ENCODE measurements around the gene KCNAB2.

The KCNAB2 gene

DNA sequence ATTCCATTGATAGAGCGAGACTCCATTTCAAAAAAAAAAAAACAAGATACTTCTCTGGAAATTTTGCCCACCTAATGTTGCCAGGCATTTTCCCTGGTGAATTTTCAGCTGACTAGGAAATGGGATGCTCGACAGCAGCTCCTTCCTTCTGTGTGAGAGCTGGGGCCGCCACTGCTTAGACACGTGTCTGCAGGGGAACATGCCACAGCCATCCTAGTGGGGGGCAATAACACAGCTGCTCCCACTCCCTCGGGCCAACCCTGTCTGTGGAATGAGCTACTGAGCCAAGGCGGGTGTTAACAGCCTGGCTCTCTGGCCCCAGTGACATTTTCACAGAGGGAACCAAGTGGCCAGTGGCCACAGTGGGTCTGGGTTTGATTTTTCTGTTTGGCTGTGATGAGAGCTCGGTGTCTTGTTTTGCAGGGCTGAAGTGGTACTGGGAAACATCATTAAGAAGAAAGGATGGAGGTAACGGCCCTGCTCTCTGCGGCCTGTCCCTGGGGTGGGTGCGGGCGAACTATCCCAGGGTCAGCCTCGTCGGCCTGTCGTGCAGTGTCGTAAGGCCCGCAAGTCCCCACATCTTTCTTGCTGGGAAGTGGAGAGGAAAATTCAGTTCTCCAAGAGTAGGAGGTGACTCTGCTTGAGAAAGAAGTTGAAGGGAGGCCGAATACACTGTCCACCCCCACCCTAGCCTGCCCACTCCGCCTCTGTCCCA is 39.2 kb downstream of the KCNAB2 start:
- no peak for DNase-seq

DNA sequence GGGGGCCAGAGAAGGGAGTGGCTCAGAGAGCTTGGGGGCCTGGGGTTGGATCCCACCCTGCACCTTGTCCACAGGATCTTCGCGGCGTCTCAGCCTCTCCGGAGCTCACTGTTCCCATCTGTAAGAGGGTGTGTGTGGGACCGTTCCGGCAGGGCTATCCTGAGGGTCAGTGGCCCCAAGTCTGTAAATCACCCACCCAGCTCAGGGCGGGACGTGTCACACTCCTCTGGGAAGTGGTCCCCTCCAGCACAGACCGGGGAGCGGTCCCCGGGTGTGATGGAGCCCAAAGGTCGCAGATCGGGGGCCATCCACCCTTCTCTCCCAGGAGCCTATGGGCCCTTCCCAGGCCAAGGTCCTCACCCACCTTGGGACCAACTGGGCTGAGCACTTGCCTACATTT is 40.0 kb downstream of the KCNAB2 start:
- no peak for DNase-seq

DNA sequence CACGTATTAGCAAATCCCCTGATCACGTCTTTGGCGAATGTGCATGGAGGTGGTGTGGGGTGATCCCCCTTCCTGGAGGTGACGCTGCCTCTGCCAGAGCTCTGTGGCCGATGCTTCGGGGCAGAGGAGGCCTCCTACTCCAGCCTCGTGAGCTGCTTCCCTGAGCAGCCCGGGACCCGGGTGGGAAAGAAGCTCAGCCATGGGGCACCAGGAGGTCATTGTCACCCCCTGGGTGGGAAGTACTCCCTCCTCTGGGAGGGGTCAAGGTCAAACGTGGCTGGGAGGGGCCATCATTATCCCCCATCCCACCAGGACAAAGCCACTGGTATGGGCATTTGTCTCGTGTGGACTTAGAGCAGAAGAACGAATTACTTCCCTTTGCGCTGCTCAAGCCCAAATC is 40.7 kb downstream of the KCNAB2 start:
- no peak for DNase-seq

DNA sequence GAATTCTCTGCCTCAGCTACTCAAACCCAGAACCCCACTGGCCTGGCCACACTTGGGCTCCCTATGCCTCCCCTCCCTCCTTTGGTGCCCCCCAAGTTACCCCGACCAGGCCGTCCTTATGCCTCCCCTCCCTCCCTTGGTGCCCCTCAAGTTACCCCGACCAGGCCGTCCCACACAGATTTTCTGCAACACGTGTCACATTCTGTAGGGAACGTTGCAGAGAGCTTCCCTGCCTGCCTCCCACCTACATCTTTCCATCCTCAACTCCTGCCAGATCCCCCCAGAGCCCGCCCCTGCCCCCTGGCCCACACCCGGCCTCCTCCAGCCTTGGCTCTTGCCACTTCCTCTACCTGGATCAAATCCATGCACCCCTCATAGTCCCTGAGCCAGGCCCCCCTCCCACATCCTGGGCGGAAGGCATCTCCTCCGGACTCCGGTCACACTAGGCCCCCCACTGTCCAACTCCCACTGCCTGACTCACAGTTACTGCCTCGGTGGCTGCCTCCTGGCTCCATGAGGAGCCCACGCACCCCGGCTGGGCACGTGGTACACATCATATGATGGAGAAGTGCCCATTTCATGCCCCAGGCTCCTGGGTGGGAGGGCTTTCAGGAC is 41.2 kb downstream of the KCNAB2 start:
- DNase-seq = no peak

DNA sequence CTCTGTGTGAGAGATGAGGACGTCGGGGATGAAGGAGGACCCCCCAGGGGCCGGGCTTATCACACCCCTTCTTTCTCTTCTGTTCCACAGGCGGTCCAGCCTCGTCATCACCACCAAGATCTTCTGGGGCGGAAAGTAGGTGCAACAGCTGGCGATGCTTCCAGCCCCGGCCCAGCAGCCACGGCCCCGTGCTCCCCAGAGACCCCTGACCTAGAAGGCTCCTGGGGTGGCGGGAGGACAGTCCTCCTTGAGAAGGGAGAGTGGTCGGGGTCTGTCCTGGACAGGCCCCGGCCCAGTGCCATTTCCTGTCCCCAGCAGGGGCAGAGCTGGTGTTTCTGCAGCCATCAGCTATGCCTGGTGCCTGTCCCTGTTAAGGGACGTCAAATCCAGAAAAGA is 41.7 kb downstream of the KCNAB2 start:
- no peak for DNase-seq

DNA sequence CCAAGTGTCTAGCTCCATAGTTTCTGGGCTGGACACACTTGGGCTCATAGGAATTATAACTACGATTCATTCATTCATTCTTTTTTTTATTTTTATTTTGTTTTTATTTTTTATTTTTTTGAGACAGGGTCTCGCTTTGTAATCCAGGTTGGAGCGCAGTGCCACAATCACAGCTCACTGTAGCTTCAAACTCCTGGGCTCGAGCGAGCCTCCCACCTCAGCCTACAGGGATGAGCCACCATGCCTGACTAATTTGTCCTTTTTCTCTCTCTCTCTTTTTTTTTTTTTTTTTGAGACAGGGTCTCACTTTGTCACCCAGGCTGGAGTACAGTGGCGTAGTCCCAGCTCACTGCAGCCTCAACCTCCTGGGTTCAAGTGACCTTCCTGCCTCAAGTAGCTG is 42.3 kb downstream of the KCNAB2 start:
- DNase-seq = no peak

DNA sequence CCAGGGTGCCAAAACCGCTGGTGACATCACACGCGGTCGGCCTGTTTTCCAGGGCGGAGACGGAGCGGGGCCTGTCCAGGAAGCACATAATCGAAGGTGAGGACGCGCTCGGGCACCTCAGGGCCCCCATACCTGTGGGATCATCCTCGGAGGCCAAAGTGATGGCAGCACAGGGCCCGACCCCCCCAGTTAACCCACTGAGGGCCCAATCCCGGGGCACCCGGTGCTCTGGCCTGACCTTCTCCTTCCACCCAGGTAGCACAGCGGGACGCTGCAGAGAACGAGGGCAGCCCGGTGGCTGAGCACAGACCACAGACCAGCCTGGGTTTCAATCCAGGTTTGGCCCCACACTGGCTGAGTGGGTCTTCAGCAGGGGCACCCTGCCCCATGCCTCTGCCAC is 43.3 kb downstream of the KCNAB2 start:
- no peak for DNase-seq

DNA sequence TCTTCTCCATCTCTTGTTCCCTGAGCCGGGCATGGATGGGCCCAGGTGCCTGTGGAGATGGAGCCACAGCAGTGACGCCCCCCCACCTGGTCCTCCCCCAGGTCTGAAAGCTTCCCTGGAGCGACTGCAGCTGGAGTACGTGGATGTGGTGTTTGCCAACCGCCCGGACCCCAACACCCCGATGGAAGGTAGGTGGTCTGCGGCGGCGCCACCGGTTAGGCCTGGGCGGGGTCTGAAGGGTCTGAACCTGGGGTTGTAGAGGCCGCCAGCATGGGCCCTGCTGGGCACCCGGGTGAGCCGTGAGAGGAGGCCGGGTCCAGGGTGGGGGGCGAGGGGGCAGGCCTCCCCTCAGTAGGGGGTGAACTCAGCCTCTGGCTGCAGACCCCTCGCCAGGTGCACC is 44.6 kb downstream of the KCNAB2 start:
- no peak for DNase-seq

DNA sequence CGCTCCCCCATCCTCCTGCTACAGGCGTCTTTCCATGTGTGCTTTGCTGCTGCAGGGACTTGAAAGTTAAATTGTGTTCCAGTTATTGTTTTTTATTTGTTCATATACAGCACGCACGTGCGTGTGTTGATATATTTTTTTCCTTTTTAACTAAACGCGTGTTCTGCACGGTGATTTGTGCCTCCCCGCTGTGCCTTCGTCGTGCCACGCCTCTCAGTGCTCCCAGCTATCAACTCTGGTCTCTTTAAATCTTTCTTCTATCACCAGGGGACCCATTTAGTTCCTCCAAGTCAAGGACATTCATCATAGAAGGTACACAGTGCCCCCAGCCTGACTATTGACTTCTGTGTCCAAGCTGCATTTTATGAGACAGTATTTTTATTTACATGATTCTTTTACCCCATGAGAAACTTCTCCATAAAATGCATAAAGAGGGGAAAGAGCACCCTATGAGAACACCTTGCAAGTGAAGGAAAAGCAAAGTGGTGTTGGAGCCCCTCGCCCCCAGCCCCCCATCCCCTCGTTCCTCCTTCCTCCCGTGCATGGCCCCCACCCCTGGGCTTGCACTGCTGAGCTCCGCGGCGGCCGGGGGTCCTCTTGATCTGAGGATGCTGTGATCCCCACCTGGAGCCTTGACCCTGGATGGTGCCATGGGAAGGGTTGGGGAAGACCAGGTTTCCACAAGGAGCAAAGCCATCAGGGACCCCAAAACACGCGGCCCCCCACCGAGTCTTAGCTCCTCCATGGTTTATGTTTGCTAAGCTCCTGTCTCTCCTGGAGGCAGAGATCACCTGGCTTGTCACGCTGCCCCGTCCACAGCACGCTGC is 45.5 kb downstream of the KCNAB2 start:
- no peak for DNase-seq

DNA sequence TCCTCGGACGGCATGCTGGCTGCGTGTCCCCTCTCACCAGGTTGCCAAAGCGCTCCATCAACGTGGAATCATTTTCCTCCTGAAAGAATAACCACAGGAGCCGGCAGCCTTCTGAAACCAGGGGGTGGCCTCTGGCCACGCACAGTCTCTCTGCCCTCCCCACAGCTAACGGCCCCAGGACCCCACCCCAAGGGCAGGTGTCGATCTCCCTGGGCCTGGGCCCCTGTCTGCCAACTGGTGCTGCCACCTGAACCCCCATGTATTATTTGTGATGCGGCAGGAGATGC is 46.1 kb downstream of the KCNAB2 start:
- no peak for DNase-seq

DNA sequence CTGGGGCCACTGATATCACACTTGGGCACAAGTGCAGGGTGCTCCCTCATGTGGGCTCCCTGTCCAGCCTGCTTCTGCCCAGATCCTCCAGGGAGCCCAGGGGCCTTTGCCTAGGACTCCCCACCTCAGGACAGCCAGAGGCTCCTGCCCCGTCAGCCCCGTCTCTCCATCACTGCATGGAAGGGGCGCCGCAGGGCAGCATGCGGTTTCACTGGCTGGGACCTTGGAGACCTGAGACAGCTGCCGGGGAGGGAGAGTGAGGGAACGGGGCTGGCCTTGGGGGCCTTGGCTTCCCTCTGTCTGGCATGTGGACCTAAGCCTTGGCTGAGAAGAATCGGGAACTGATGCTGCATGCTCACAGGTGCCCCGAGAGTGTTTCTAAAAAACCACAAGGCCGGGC is 46.5 kb downstream of the KCNAB2 start:
- no peak for DNase-seq

DNA sequence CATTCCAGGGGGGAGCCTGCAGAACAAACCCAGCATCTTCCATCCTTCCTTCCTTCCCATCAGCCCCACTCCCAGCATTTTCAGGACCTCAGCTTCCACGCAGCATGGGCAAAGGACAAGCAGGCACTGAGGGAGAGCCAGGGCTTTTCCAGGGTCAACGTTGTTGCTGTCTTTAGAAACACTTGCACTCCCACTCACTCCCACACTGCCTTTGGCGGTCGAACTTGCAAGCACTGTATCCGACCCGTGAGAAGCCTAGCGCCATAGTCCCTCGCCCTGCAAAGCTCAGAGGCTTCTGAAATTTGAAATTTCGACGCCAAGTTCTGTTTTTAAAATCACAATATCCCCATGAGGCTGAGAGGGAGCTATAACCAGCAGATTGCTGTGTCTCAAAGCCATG is 47.4 kb downstream of the KCNAB2 start:
- DNase-seq = no peak

DNA sequence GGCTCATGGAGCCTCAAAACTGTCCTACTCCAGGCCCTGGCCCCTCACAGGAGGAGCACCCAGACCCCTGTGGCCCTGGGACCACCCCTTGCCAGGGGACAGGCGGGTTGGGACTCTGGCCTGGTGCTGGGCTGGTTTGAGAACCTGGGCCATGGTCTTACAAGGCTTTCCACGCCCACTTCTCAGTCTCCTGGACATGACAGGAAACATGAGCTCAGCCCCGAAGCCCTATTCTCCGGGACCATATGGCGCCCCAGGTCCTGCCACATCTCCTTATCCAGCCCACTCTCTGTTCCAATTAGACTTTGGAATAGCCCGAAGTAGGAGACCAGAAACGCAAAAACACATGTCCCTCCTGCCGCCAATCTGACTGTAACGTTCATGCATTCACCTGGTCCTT is 47.9 kb downstream of the KCNAB2 start:
- no peak for DNase-seq

DNA sequence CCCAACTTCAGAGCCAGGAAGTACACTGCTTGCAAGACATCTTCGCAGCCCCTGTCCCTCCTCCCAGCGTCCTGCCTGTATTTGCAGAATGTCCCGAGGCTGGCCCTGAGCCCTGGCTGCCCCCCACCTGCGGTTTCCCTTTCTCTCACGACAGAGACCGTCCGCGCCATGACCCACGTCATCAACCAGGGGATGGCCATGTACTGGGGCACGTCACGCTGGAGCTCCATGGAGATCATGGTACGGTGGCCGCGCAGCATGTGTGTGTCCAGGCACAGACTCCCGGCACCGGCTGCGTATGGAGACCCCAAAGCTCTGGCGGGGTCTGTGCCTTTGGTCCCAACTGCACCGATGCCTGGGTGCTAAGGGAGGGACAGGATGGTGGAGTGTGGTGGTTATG is 48.6 kb downstream of the KCNAB2 start:
- no peak for DNase-seq

DNA sequence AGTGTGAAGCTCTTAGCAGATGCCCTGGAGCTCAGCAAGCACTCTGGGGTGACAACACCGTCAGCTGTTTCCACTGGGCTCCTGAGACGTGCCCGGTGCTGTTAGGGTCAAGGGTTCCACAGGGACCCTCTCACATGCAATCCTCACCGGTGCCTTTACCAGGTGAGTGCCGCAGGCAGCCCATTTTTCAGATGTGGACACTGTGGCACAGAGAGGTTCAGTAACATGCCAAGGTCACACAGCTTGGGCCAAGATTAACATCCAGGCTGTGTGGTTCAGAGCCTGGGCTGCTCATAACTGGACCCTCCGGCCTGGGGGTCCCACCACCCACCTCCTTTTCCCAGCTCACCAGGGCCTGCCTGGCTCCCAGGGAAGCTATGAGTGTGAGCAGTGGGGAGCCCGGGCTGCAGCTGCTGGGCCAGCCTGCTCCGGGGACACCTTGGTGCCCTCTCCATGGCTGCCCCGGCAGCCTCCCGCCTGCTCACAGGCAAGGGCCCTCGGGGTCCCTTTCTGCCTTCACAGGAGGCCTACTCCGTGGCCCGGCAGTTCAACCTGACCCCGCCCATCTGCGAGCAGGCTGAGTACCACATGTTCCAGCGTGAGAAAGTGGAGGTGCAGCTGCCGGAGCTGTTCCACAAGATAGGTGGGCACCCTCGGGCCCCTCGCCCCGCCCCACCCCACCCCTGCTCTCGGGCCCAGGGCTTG is 49.3 kb downstream of the KCNAB2 start:
- no peak for DNase-seq

DNA sequence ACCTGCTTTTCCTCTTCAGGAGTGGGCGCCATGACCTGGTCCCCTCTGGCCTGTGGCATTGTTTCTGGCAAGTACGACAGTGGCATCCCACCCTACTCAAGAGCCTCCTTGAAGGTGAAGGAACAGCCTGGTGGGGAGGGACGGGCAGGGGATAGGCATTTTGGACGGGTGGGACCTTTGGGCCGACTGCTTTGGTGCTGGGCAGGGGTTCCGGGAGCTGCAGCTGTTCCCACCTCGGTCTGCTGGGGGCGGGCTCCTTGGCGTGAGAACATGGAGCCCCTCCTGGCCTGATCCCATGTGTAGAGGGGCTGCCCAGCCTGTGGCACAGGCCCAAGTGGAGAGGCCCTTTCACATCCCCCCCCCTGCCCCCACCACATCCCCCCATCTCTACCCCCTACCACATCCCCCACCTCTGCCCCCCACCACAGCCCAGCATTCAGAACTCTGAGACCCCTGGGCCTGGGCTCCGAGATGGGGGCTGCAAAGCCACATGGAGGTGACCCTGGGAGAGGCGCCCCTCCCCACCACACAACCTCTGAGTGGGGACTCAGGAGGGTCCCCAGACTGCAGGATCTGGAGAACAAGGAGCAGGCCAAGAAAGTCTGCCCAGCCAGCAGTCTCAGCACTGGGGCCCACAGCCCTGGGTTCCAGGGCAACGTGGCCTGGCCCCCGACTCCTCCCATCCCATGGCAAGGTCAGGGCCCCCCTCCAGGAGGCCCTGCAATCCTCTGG is 50.0 kb downstream of the KCNAB2 start:
- DNase-seq = no peak

DNA sequence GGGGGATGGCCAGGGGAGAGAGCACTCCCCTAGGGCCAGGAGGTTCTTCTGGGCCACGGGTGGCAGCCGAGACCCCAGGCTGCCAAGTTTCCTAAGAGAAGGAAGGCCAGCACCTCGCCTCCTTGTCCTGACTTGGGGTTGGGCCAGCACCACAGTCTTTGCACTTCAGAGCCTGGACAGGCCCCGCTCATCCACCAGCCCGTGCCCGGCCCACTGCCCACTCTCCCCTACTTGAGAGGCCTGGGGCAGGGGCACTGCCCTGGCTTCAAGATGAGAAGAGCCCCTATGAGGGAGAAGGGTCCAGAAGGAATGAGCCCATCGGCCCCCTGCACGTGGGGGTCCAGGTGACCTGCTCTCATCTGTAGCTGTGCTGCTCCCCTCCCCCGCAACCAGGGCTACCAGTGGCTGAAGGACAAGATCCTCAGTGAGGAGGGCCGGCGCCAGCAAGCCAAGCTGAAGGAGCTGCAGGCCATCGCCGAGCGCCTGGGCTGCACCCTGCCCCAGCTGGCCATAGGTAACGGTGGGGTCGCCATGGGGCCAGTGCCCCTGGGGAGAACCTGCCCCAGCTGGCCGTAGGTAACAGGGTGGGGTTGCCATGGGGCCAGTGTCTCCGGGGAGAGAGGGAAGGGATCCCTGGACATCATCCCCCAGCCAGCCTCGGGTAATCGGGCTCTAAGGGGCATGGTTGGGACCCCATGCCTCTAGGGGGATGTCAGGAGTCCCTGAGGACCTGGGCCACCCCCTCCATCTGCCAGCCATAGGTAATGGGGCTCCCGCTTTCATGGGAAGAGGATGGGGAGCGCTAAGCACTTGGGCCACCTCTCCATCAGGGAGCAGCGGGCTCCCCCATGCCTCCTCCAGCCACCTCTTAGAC is 50.8 kb downstream of the KCNAB2 start:
- DNase-seq = no peak

DNA sequence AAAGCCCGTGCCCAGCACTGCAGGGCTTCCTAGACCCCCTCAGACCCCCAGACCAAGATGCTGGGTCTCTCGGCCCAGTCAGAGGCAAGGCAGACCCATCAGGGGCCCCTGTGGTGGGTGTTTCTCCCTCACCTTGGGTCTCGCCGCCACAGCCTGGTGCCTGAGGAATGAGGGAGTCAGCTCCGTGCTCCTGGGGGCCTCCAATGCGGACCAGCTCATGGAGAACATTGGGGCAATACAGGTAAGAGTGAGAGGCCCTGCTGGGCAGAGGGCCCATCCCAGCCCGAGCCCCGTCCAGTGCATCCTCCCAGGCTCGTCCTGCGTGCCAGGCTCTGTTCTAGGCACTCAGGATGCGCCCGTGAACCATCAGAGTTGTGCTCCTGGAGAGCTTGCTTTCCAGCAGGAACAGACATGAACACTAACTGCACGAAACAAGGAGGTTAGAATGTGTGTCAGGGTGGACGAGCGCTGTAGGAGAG is 51.5 kb downstream of the KCNAB2 start:
- DNase-seq = no peak

DNA sequence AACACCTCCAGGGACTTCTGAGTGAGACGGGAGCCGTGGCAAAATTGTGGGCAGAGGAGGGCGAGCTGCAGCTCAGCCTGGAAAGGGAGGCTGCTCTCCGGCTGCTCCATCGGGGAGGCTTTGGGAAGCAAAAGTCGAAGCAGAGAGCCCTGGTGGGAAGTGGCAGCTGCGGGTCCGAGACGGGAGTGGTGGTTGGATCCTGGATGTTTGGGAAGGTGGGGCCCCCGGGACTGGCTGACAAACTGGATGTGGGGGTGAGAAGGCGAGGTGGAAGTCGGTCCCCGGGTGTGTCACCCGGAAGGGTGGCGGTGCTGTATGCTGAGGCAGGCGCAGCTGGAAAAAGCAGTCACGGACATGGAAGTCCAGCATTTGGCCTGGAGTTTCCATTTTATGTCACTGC is 52.1 kb downstream of the KCNAB2 start:
- no peak for DNase-seq

DNA sequence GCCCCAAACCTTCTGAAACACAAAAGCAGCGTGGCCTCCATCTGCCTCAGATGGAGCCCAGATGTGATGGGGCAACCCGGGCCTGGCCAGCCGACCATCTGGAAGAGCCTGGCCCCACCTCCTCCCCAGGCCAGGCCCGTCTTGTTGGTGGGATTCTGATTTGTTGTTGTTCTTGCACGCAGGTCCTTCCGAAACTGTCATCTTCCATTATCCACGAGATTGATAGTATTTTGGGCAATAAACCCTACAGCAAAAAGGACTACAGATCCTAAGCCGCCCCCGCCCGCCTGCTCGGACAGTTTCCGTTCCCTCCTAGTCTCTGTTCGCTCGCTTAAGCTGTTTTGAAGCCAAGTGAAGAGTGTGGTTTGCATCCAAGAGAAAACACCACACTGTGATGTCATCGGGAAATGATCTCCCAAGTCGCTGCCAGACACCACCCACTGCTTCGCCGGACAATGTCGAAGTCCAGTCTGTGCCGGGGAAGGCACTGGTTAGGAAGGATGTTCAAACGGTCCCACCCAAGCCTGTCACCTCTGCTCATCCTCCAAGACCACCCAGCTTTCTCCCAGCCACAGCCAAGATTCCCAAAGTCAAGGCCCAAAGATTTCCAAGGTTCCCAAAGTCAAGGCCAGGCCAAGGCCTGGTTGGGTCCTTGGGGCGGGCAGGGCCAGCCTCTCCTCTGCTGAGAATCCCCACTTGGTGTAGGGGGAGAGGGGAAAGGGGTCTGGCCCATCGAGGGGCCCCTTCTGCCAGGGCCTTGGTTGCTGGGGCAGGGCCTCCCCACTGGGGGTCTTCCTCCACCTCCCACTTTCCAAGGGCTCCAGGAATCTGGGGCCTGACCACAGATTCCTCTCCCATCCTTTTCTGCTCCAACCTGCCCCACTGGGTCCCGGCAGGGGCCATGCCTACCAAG is 52.9 kb downstream of the KCNAB2 start:
- no peak for DNase-seq

DNA sequence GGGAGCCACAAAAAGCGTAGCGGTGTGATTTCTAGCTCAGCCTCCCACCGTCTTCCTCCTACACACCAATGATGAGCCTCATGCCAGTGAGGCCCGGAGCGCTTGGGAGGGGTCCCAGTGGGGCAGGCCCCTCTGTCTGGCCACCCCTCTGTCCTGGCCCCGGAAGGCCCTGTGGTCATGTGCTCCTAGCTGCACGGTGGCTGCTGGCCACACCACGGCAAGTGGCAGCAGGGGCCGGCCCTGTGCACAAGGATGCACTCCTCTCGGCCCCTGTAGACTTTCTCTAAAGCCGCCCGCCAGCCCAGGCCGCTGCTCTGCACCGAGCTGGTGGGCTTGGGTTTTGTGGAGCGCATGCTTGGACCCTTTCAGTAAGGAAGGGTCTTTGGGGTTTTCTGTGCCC is 53.6 kb downstream of the KCNAB2 start:
- DNase-seq = no peak

Measured in NK-92 treated with Interleukin-12 subunit alpha and Interleukin-12 subunit beta, amount 100 ng/mL, for 24 hours (cell line).